A549 (cell line): ENCODE measurements around the gene FAM107B. TPM values are rescaled to one million over a fixed set of nuclear protein-coding genes. Genes with fewer than 3 reads are reported as not detected.

Experiments
- ATAC-seq, 2 experiments: fragments of 200-7000 bp in 1 of 2; fragments of >200 bp in 1 of 2; cut with Nextera tagmentation in 1 of 2; cut with Tn5 transposase in 1 of 2; 3 replicates each; pipeline versions ENCODE4 v1.8.0 to v1.9.1; 2018 to 2020; ENCODE audit warnings: mild to moderate bottlenecking in 1 of 2, moderate library complexity in 1 of 2
- CTCF ChIA-PET: fragments of 300-600 bp; sonication (Branson Sonifier 250); formaldehyde crosslinking; extraction: SDS; loops from one replicate; lab custom pipeline; 2021; ENCODE audit warnings: antibody characterized with exemption, inconsistent platforms; lab: Yijun Ruan, JAX
- POLR2A ChIA-PET: fragments of 350-600 bp; formaldehyde crosslinking; extraction: SDS; loops from one replicate; lab custom pipeline; 2021; ENCODE audit warnings: antibody characterized with exemption, inconsistent platforms; lab: Yijun Ruan, JAX
- DNase-seq, 2 experiments: peaks; one replicate each; pipeline versions ENCODE4 v3.0.0 to v3.0.0-alpha.2; 2011 to 2016; ENCODE audit warnings: low read depth in 1 of 2, low spot score in 1 of 2
- FAIRE-seq: peaks from 2 replicates; lab custom pipeline; 2011; peaks lifted over from hg19 to GRCh38; lab: Jason Lieb, UNC
- H3K27ac ChIP-seq, 2 experiments: fragments of >200 bp; sonication (Bioruptor Twin); formaldehyde crosslinking; 3 replicates each; pipeline ENCODE4 v1.5.1; 2016 to 2017
- H3K4me1 ChIP-seq: fragments of >200 bp; sonication (Bioruptor Twin); formaldehyde crosslinking; 3 replicates; pipeline ENCODE4 v1.6.1; 2016
- H3K4me2 ChIP-seq: fragments of >200 bp; sonication (Bioruptor Twin); formaldehyde crosslinking; 3 replicates; pipeline ENCODE4 v1.6.1; 2016
- H3K4me3 ChIP-seq: fragments of >200 bp; sonication (Bioruptor Twin); formaldehyde crosslinking; 3 replicates; pipeline ENCODE4 v1.5.1; 2016
- H3K9me3 ChIP-seq: fragments of >200 bp; sonication (Bioruptor Twin); formaldehyde crosslinking; 3 replicates; pipeline ENCODE4 v1.6.1; 2016
- CEBPB ChIP-seq, 2 experiments: fragments of >200 bp in 1 of 2; sonication (Bioruptor Twin) in 1 of 2; formaldehyde crosslinking in 1 of 2; IDR thresholded peaks; 2 replicates each; pipeline ENCODE4 v1.6.1; 2012 to 2016
- CHD2 ChIP-seq: fragments of 150-350 bp; IDR thresholded peaks from 2 replicates; pipeline ENCODE4 v1.6.1; 2014; ENCODE audit warnings: low read length; ENCODE audit not compliant: partially characterized antibody
- E2F6 ChIP-seq: IDR thresholded peaks from 2 replicates; pipeline ENCODE4 v1.6.1; 2012; ENCODE audit warnings: low read depth, borderline replicate concordance
- EHF ChIP-seq: fragments of 250-450 bp; sonication (Bioruptor Pico); IDR thresholded peaks from 2 replicates; pipeline ENCODE4 v1.5.0; 2020; ENCODE audit warnings: mild to moderate bottlenecking
- EHMT2 ChIP-seq: fragments of 200-600 bp; sonication (generic); IDR thresholded peaks from 2 replicates; pipeline ENCODE4 v1.6.1; 2016; ENCODE audit warnings: antibody characterized with exemption, low read depth, mild to moderate bottlenecking, moderate library complexity
- FOSL2 ChIP-seq, 2 experiments: fragments of 450-650 bp in 1 of 2; fragments of >200 bp in 1 of 2; sonication (Bioruptor Twin) in 1 of 2; formaldehyde crosslinking; IDR thresholded peaks; 2 replicates each; pipeline versions ENCODE4 v1.5.0 to v1.6.1; 2016 to 2020; ENCODE audit warnings: mild to moderate bottlenecking in 1 of 2, moderate library complexity in 1 of 2
- FOXS1 ChIP-seq: fragments of 250-450 bp; sonication (Bioruptor Pico); IDR thresholded peaks from 2 replicates; pipeline ENCODE4 v1.5.0; 2020; ENCODE audit warnings: mild to moderate bottlenecking, moderate library complexity
- HOXA7 ChIP-seq: fragments of 250-450 bp; sonication (Bioruptor Pico); IDR thresholded peaks from 2 replicates; pipeline ENCODE4 v1.5.0; 2020; ENCODE audit warnings: mild to moderate bottlenecking, moderate library complexity
- HOXB13 ChIP-seq: fragments of 250-450 bp; sonication (Bioruptor Pico); IDR thresholded peaks from 2 replicates; pipeline ENCODE4 v1.5.0; 2020; ENCODE audit warnings: low read depth, mild to moderate bottlenecking, moderate library complexity
- MAFK ChIP-seq: fragments of 450-650 bp; IDR thresholded peaks from 2 replicates; pipeline ENCODE4 v1.6.1; 2014; ENCODE audit not compliant: partially characterized antibody
- MAZ ChIP-seq: fragments of 150-350 bp; IDR thresholded peaks from 2 replicates; pipeline ENCODE4 v1.6.1; 2014; ENCODE audit warnings: antibody characterized with exemption, low read depth, low read length, borderline replicate concordance
- NPAS2 ChIP-seq: fragments of 250-450 bp; sonication (Bioruptor Pico); IDR thresholded peaks from 2 replicates; pipeline ENCODE4 v1.8.0; 2022; ENCODE audit warnings: mild to moderate bottlenecking, moderate library complexity, borderline replicate concordance
- PHF8 ChIP-seq: fragments of 200-600 bp; sonication (generic); IDR thresholded peaks from 2 replicates; pipeline ENCODE4 v1.6.1; 2016; ENCODE audit warnings: low read depth, mild to moderate bottlenecking, antibody characterized with exemption, moderate library complexity, borderline replicate concordance
- POLR2AphosphoS2 ChIP-seq: conservative IDR thresholded peaks from 2 replicates; pipeline ENCODE4 v1.6.1; 2012; ENCODE audit warnings: low read length, improper control_type of control experiment, inconsistent platforms
- RCOR1 ChIP-seq: fragments of 150-350 bp; IDR thresholded peaks from 2 replicates; pipeline ENCODE4 v1.6.1; 2014; ENCODE audit warnings: antibody characterized with exemption, low read length, low read depth
- RNF2 ChIP-seq: fragments of 200-600 bp; sonication (generic); IDR thresholded peaks from 2 replicates; pipeline ENCODE4 v1.6.1; 2016; ENCODE audit warnings: low read depth, mild to moderate bottlenecking, antibody characterized with exemption, moderate library complexity, borderline replicate concordance
- TFCP2L1 ChIP-seq: fragments of 250-450 bp; sonication (Bioruptor Pico); IDR thresholded peaks from 2 replicates; pipeline ENCODE4 v1.5.0; 2021; ENCODE audit warnings: mild to moderate bottlenecking
- ZC3H11A ChIP-seq: fragments of 450-650 bp; IDR thresholded peaks from 2 replicates; pipeline ENCODE4 v1.6.1; 2014; ENCODE audit warnings: antibody characterized with exemption, mild to moderate bottlenecking
- ZSCAN20 ChIP-seq: fragments of 250-450 bp; sonication (Bioruptor Pico); IDR thresholded peaks from 2 replicates; pipeline ENCODE4 v1.8.0; 2022; ENCODE audit warnings: mild to moderate bottlenecking, moderate library complexity
- WGBS: methylation state at CpG from one replicate; pipeline ENCODE4 v1.1.6; 2017; ENCODE audit errors: missing lambda C conversion rate; 5-methylcytosine and 5-hydroxymethylcytosine counted together
- polyA plus RNA-seq, 4 experiments: library from polyadenylated mRNA; depleted of rRNA in 3 of 4; stranded (reverse); fragments of >200 nt; fragmentation: RNase III in 1 of 4; extraction: RNeasy Plus Mini Kit Qiagen cat#74134 plus additional on column Dnase treatment in 1 of 4; gene quantifications; 2 replicates in 3 of 4; 3 replicates in 1 of 4; pipeline ENCODE4 v1.2.3, GENCODE V29; 2011 to 2017
- TF ChIP-seq, protein P1 (sequence below): fragments of 450-650 bp; IDR thresholded peaks from 2 replicates; pipeline ENCODE4 v1.6.1; 2014; ENCODE audit warnings: antibody characterized with exemption
- TF ChIP-seq, protein P2 (sequence below): IDR thresholded peaks from 2 replicates; pipeline ENCODE4 v1.6.1; 2012
- TF ChIP-seq, protein P3 (sequence below): fragments of >200 bp; sonication (Bioruptor Twin); formaldehyde crosslinking; IDR thresholded peaks from 3 replicates; pipeline ENCODE4 v1.6.1; 2016

Gene FAM107B
- polyA plus RNA-seq, 2 of the 4 experiments (the other 2 are of a cell fraction): 99.9 to 173 TPM

DNA sequence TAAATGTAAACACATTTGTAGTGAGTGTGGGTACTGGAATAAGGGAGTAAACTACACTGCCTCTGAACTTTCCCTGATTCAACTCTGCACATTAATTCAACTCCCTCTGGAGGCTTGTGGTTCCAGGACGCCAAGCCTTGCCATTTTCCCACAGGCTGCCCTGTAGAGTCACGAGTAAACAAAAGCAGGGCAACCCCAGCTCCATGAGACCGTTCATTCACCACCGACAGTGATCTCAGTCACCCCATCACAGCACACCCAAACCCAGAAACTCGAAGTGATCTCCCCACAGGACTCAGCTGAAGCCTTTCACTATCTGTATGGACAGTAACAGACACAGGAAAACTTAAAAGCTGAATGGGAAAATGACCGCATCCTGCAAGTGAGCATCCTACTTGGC, 225.2 kb downstream of the FAM107B start (continued):
- TF ChIP-seq EHF (CRISPR knock-in tag) (no peak), HOXB13 (CRISPR knock-in tag) (no peak), ZSCAN20 (CRISPR knock-in tag) (no peak), E2F6 (no peak), HOXA7 (CRISPR knock-in tag) (no peak)
- TF ChIP-seq, protein P1, sequence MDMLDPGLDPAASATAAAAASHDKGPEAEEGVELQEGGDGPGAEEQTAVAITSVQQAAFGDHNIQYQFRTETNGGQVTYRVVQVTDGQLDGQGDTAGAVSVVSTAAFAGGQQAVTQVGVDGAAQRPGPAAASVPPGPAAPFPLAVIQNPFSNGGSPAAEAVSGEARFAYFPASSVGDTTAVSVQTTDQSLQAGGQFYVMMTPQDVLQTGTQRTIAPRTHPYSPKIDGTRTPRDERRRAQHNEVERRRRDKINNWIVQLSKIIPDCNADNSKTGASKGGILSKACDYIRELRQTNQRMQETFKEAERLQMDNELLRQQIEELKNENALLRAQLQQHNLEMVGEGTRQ: no peak

DNA sequence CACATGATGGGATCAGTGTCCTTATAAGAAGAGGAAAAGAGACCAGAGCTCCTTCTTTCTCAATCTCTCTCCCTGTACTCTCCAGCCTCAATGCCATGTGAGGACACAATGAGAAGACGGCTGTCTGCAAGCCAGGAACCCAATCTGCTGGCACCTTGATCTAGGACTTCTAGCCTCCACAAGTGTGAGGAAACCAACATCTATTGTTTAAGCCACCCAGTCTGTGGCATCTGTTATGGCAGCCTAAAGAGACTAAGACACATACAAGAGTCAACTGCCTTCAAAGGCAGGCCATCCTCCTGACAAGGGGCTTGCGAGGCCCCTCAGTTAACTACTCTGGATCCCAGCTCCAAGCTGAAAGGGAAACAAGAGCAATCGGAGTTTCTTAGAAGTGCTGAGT, 225.7 kb downstream of the FAM107B start:
- Histone ChIP-seq H3K9me3 (no peaks in the 10 kb centered on the region), H3K27ac (peak overlapping the region in 1 of 2 experiments; percentile 10; a peak in 1 of 6 replicates), H3K4me3 (no peak overlapping the region), H3K4me2 (no peak overlapping the region), H3K4me1 (peaks cover 77% of the 10 kb centered on the region)
- DNase-seq (no peak), FAIRE-seq (no peak), ATAC-seq (no peak)
- WGBS: 90% methylated on average over 3 of the region's 3 CpGs
- CTCF ChIA-PET: interaction anchor here (0.8 to 4.8 kb wide), 7 partner anchors 8 to 29 kb away, joined by 3 to 32 read pairs (median 4); no protein-coding TSS in a partner anchor
- TF ChIP-seq ZC3H11A: no peak
- no peak for TF ChIP-seq PHF8
- TF ChIP-seq MAZ: no peak
- no peak for TF ChIP-seq EHMT2
- TF ChIP-seq FOXS1 (CRISPR knock-in tag): no peak
- no peak for TF ChIP-seq HOXA7 (CRISPR knock-in tag)
- no peak for TF ChIP-seq HOXB13 (CRISPR knock-in tag)
- TF ChIP-seq, protein P1: no peak
- TF ChIP-seq FOSL2 (IDR thresholded peaks at IDR 0.05): no peak
- TF ChIP-seq FOSL2 (CRISPR knock-in tag; IDR thresholded peaks at IDR 0.05): no peak
- TF ChIP-seq TFCP2L1 (CRISPR knock-in tag): no peak
- no peak for TF ChIP-seq RNF2
- TF ChIP-seq RCOR1: no peak
- TF ChIP-seq, protein P2, sequence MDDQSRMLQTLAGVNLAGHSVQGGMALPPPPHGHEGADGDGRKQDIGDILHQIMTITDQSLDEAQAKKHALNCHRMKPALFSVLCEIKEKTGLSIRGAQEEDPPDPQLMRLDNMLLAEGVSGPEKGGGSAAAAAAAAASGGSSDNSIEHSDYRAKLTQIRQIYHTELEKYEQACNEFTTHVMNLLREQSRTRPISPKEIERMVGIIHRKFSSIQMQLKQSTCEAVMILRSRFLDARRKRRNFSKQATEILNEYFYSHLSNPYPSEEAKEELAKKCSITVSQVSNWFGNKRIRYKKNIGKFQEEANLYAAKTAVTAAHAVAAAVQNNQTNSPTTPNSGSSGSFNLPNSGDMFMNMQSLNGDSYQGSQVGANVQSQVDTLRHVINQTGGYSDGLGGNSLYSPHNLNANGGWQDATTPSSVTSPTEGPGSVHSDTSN: no peak
- no peak for TF ChIP-seq NPAS2 (CRISPR knock-in tag)
- TF ChIP-seq MAFK: no peak
- TF ChIP-seq, protein P3, sequence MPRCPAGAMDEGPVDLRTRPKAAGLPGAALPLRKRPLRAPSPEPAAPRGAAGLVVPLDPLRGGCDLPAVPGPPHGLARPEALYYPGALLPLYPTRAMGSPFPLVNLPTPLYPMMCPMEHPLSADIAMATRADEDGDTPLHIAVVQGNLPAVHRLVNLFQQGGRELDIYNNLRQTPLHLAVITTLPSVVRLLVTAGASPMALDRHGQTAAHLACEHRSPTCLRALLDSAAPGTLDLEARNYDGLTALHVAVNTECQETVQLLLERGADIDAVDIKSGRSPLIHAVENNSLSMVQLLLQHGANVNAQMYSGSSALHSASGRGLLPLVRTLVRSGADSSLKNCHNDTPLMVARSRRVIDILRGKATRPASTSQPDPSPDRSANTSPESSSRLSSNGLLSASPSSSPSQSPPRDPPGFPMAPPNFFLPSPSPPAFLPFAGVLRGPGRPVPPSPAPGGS: no peak
- POLR2A ChIA-PET: no interaction called here

GRCh38 chr10:14548474-14548873, 226.2 kb downstream of the FAM107B start:
- FAIRE-seq: no peak
- no peak overlapping the region for H3K27ac ChIP-seq
- H3K4me3 ChIP-seq: no peak overlapping the region
- DNase-seq: no peak
- CTCF ChIA-PET: interaction anchor here (1.0 to 4.8 kb wide), 7 partner anchors 8 to 275 kb away, joined by 3 to 32 read pairs (median 3); no protein-coding TSS in a partner anchor
- 82% methylated on average over 11 of the region's 11 CpGs for WGBS
- no peaks in the 10 kb centered on the region for H3K9me3 ChIP-seq
- H3K4me1 ChIP-seq: peaks cover 76% of the 10 kb centered on the region
- no peak overlapping the region for H3K4me2 ChIP-seq
- POLR2A ChIA-PET: no interaction called here
- TF ChIP-seq POLR2AphosphoS2: no peak
- TF ChIP-seq CHD2: no peak
- TF ChIP-seq CEBPB (IDR thresholded peaks at IDR 0.05): no peak
- no peak for TF ChIP-seq PHF8
- TF ChIP-seq ZSCAN20 (CRISPR knock-in tag): no peak
- TF ChIP-seq, protein P1: 0 out of 2 replicates have a peak, but pooled peaks have one; percentile 24
- ATAC-seq: no peak; a peak in 1 of 6 replicates
